ENCODE results near the gene RHCG.
"Not testable (repeated sequence)": the region's sequence is repeated elsewhere in the genome, so short reads cannot be mapped to it uniquely, and the experiment has no call there.

Gene RHCG

DNA sequence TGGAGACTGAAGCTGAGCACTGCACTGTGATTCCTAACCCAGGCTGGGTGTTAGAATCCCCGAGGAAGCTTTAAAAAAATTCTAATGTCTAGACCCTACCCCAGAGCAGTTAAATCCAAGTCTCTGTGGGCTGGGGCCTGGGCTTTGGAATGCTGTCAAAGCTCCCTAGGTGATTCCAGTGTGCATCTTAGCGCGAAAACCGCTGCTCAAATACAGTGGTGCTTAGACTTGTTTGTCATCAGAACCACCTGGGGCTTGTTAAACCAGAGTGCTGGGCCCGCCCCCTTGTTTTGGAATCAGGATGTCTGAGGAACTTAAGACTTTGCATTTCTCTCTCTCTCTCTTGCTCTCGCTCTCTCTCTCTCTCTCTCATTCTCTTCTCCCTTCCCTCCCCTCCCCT lies 20.7 kb downstream of the RHCG start:
- no peak for FAIRE-seq

DNA sequence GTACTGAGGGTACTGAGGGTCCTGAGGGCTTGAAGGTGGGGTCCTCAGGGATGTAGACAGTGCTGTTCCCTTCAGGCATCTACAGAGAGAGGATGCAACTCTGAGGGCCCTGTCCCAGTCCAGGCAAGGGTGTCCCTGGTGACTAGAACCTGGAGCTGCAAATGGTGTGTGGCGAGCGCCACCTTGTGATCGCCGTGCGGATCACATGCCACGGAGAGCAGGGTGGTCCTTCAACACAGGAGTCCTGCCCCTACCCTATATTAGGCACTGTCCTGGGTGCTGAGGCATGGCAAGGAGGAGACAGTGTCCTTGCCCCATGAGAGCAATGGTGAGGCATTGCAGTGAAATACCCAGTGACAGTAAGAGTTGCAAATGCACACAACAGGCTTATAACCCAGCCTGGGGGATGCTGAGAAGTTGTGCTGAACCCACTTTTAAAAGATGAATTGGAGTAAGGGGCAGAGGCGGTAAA lies 23.6 kb downstream of the RHCG start:
- FAIRE-seq: no peak

DNA sequence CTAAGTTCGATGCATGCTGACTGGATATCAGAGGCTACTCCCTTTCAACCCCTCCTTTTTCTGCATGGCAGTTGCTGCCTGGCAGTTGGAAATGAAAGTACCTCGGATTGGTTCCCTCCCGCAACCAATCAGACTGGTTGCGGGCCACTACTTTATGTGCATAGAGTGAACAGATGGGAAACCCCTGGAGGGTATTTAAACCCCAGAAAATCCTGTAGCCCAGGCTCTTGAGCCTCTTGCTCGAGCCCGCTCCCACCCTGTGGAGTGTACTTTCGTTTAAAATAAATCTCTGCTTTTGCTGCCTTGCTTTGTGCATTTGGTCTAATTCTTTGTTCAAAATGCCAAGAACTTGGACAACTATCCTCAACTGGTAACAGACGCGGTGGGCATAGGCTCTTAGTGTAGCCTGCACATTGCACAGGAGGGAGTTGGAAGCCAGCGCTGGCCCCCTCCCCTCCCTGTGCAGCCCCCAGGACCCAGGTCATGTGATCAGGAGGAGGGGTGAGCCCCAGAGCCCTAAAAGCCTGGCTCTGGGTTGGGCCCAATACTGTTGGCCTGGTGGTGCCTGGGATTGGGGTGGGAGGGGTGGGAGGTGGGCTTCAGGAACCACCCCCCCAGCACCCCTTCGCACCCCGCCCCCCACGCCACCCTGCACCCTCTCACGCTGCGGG lies 26.8 kb downstream of the RHCG start:
- no peak for FAIRE-seq

DNA sequence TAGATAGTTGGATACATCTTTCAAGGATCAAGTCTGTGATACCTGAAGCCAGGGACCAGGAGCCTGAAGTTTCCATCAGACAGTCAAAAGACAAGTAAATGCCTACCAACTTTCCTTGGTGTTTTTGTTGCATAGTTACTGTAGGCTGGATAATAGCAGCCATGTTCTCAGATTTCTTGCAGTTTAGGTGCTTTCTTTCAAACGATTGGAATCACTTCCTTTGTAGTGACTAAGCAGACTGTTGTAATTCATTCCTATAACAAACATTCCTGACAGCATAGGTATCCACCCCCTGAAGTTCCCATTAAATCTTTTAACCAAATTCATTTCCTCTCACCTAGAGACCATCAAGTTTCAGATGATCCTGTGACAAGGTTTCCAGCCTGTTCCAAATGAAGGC lies 27.6 kb downstream of the RHCG start:
- not testable (repeated sequence) for FAIRE-seq

DNA sequence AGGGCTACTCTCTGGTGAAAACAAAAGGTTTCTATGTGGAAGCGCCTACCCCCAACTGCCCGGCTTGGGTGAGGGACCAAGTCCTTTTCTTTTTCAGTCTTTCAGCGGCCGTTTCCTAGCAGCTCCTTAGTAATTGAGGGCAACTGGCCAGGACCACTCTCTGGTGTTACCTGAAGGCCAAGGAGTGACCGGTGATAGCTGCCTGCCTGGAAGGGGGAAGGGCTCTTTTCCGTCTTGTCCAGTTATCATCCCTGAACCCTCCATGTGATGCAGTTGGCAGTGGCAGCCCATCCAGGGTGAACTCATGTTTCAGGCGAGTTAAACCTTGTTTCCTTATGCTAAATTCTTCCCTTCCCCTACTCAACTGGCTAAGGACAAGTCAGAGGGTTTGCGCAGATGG lies 33.3 kb downstream of the RHCG start:
- no peak for FAIRE-seq

DNA sequence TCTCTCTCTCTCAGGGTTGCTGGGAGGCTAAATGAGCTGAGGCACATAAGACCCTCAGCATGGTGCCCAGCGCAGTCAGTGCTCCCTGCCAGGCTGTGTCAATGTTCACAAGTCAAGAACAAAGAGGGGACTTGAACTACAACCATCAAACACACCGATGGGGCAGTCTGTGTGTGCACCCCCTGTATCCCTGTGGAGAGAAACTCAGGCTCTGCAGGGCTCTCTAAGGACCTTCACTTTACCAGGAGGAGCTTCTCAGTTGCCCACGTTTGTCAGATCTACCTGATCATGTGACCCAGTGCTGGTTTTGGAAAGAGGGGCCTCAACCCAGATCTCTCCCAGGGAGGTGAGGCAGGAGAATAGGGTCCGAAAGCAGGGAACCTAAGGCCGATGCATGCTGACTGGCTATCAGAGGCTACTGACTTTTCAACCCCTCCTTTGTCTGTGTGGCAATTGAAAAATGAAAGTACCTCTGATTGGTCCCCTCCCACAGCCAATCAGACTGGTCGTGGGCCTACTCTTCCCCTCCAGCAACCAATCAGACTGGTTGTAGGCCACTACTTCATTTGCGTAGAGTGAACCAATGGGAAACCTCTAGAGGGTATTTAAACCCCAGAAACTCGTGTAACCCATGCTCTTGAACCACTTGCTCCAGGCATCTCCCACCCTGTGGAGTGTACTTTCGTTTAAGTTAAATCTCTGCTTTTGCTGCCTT lies 34.0 kb downstream of the RHCG start:
- FAIRE-seq: no peak

DNA sequence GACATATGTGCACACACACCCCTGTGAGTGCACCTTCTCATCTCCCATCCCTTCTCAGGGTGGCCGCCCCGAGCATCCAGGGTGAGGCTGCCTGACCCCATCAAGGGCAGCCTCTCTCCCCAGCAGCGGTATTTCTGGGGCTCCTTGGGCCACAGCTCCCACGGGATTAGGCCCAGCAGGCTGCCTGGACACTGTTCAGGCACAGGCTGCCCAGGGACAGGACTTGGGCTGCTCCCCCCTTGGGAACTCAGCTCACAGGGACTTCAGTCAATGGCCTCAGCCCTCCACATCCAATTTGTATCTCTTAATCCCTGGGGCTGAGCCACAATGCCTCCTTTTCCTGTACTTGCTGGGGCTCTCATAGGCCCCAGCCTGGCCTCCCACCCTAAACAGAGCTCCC lies 35.0 kb downstream of the RHCG start:
- FAIRE-seq: no peak

DNA sequence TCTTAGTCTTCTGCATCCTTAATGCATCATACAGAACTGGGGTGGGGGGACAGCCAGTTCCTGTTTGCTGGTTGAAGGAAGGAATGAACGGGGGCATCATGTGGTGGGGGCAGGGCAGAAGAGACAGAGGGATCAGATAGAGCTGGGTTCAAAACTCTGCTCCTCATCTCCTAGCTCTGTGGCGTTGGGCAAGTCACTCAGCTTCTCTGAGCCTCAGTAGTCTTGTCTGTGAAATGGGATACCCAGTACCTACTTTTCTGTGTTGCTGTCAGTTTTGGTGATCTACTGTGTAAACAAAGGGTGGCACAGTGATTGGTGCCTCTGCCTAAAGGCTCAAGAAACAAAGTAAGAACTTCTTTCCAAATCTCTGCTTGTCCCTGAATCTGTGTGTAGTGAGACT lies 36.3 kb downstream of the RHCG start:
- FAIRE-seq: no peak

DNA sequence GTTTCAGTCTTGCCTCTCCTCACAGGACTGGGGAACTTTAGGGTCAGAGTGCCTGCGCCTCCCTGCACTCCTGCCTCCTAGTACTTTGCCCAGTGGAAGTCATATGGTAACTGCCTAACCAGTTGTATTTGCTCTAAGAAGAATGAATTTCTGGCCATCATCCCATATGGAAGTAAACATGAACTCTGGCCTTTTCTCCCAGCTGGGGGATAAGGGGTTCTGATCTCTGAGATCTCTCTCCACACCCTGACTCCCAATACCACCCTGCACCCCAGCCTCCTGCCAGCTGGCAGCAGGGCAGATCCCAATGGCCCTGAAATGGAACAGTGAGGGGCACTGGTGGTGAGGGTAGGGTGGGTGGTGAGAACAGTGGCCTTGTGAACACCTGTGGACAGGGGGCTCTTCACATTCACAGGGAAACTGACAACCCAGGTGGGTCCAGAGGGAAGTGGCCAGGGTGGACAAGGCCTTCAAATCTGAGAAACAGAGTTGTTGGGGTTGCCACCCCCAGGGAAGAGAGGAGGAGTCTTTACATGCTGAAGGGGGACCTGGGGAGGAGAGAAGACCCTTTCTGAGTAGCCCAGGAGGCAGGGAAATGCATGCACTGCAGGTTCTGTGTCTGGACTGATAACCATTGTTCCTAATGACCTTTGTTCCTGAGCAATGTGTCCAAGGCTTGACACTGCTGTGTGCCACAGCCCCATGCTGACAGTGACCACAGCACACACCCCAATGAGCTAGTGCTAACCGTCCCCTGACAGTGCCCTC lies 36.9 kb downstream of the RHCG start:
- no peak for FAIRE-seq

DNA sequence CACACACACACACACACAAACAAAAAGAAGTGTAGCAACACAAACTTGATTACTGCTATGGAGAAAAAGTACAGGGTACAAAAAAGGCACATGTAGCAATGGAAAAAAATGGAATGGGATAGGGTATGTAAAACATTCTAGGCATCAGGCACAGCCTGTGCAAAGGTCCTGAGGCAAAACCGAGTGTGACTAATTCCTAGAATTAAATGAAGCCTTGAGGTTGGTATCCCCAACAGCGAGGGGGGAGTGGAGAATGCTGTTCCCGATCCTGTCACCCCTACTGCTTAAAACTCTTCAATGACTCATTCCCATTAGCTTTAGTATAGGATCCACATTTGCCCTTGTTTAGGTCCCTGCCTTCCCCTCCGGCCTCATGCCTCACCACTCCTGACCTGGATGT lies 37.9 kb downstream of the RHCG start:
- no peak for FAIRE-seq

DNA sequence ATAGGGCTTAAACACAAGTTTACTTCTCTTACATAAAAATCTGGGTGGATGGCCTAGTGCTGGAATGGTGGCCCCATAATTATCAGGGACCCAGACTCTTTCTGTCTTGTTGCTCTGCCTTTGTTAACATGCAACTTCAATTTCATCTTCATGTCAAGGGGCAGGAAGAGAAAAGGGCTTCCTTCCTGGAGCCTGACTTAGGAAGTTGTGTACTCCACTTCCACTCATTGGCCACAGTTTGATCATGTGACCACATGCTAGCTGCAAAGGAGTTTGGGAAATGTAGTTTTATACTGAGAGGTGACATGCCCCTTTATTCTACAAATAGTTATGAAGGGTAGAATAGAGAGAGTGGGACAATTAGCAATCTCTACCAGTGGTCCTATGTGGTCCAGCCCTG lies 39.3 kb downstream of the RHCG start:
- FAIRE-seq: no peak

DNA sequence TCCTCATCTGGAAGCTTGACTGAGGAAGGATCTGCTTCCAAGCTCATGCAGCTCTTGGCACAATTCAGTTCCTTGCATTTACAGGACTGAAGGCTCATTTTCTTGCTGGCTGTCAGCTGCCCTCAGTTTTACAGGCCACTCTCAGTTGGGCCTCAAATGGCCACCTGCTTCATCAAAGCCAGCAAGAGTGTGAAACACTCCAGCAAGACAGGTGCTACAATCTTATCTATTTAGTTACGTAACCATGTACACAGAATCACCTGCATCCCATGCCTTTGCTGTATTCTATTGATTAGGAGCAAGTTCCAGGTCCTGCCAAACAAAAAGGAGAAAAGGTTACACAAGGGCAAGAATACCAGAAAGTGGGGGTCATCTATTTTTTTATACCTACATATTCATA lies 40.8 kb downstream of the RHCG start:
- no peak for FAIRE-seq

DNA sequence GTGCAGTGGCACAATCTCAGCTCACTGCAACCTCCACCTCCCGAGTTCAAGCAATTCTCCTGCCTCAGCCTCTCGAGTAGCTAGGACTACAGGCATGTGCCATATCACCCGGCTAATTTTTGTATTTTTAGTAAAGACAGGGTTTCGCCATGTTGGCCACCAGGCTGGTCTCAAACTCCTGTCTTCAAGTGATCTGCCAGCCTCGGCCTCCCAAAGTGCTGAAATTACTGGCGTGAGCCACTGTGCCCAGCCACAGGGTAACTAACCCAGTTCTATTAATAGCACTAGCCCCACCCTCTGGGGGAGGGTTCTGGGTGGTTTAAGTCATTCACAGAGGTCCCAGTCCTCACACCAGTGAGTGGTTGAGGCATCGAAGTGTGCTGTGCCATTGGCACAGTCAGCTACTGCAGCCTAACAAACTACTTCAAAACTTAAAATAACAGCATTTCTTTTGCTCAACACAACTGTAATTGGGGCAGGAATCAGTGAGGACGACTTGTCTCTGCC lies 44.0 kb downstream of the RHCG start:
- no peak for FAIRE-seq

DNA sequence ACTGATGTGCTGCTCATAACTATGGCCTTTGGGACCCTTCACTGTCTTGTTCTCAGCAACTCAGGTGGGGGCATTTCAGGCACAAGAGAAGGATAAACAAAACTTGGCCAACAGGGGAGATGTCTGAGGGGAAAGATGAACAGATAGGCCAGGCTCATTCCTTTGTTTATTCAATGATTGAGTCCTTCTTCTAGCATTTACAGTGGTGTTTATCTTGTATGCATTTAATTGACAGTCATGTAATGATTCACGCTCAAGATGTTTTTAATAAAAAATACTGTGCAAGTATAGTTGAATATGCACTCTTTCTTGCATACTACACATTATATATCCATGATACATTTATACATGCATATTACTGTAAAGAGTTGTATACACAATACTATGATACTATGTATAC lies 44.5 kb downstream of the RHCG start:
- FAIRE-seq: no peak

DNA sequence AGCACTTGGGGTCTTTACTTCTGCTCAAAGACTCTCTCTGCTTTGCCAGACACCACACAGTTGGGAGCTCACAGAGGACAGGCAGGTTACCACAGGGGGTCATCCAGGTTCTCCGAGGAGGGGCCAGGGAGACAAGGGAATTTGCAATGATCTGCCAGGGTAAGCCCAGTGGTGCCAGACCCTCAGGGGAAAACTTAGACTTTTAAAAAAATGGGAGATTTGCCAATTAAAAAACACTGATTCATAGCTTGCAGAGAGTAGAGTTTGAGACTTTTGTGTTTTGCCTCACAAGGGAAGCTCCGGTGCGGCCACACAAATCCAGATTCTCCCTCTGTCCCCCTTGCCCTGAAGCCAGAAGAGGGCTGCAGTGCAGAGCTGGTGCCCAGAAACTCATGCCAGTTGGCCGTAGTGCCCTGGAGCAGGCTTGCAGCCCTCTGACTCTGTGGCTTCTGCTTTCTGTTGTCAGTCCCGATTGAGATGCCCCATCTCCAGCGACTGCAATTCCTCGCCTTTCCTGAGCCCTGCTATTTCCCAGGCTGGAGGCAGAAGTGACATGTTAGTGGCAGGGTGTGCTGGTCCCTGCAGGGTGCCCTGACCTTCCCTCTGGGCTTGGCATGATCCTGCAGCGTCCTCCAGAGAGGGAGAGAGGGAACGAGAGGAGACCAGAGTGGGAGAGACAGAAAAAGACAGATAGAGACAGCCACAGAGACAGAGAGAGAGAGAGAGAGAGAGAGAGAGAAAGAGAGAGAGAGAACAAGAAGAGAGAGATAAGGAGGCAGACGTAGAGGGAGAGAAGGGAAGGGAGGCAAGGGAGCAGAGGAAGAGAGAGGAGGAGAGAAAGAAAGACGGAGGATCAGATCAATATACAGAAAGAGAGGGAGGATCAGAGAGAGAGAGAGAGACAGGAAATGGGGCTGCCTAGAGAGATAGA lies 46.0 kb downstream of the RHCG start:
- no peak for FAIRE-seq

DNA sequence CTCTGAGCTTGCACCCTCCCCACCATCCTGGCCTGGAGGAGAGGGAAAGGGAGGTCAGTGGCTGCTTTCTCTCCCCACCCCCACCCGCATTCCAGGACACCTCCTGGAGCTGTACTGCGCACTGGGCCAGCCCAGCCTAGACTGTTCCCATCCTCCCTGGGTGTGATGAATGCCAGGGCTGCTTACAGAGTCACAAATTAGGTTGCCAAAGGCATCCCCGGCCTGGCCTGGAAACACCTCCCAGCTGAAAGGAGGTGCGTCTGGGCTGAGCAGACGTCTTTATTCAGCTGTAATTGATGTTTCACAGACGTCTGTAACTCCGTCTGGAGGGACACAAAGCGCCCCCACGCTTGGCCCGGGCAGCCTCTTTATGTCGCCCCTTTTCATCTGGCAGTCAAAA lies 47.6 kb downstream of the RHCG start:
- no peak for FAIRE-seq

DNA sequence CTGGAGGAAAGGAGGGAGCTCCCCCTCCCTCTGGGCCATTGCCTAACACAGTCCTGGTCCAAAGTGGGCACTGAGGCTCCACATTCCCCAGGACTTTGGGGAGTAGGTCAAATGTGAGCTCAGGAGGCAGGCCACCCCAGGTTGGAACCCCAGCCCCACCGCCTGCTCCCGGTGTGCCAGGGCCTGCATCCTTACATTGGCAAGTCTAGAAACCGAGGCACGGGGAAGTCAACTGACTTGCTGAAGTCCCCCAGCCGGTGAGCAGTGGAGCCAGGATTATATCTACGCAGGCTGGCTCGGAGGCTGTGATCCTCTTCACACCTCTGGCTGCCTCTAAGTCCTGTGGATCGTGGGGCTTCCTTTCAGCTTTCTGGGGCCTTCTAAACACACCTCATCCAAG lies 48.7 kb downstream of the RHCG start:
- no peak for FAIRE-seq

DNA sequence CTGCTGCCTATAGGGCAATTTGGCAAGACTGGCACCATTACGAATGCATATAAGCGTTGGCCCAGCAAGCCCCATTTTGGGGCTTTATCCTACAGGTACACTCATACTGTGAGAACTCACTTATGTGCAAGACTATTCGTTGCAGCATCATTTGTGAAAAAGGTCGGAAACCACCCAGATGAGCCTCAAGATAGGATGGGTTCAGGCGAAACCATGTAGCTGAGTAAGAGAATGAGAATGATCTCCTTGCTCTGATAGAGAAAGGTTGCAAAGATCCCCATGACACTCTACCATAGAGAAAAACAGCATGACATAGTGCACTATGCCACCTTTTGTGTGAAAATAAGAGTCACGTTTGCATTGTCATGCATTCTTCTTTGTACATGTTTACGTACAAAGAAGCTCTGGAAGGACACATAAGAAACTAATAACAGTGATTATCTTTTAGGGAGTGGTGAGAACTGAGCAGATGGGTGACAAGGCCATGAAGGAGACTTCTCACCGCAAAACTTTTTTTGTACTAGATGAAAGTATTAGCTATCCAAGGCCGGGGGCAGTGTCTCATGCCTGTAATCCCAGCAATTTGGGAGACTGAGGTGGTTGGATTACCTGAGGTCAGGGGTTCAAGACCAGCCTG lies 50.0 kb downstream of the RHCG start:
- no peak for FAIRE-seq

DNA sequence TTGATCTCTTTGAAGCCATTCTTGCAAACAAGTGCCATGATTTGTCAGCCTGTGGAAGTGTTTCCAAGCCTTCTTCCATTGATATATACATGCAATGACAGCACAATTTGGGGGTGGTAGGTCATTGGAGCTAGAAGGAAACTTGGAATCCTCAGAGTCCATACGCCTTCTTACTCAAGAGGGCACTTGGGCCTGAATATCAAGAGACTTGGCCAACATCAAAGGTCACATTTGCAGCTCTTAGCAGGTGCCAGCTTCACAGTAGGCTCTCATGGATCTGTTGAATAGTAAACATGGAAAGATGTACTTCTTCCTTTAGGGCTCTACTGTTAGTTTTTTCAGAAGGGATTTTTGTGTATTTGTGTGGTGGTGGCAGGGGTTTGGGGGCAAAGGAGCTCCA lies 50.9 kb downstream of the RHCG start:
- no peak for FAIRE-seq

DNA sequence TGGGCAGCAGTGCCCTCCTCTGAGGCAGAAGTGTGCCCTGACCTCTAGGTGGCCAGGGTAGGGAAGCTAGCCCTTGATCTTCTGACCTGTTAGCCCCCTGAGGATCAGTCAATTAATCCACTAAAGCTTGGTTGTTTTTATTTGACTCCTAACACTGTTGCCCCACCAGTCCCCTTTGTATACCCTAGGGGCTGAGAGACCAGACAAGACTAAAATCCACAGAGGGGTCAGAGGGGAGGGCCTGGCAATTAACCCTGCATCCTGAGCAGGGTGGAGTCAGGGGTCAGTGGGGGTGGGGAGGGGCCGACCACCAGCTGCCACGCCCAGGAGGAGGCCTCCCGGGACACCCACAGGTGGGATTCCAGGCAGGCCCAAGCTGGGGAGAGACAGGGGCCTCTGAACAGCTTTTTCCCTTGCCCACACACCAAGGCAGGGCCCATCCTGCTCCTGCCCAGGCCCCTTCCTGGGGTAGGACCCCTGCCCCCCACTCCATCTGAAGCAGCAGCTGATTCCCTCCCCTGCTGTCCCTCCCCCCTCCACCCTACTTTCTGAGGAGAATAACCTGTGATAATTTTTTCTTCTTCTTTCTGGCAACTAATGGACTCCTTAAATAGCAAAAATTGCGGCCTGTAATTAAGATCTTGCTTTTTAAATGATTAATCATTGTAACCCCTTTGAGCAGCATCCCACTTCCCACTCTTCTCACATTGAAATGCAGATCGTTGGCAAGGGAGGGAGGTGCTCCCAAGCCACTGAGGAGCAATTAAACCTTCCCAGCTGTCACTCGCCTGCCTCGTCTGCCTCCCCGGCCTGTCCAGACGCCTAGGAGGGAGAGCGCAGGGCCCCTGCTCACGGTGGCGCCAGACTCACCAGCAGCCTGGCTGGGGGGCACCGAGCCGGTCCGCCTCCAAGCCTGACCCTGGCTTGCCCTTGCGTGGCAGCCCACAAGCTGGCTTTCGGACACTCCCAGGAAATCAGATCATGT lies 51.9 kb downstream of the RHCG start:
- no peak for FAIRE-seq

DNA sequence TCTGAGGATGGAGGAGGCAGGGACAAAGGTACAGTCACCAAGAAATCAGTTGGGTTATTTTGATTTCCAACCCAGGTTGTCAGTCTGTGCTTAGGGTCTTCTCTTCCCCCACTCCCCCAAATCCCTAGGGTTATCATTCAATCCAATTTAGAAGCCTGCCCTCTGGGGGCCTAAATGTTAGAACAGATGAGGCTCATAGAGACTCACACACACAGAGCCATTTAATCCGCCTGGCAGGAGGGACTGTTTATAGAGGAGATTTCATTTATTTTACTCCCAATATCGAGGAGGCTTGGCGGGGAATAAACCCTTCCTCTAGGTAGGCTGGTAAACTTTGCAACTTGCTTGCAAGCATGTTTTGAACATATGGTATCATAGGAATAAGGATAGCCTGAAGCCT lies 52.8 kb downstream of the RHCG start:
- FAIRE-seq: no peak
